ENCODE data around the gene LOC101059915.

The LOC101059915 gene

GRCh38 chrX:71637253-71637618 lies 30.1 kb upstream of the LOC101059915 start:
- H3K79me2 ChIP-seq (ENCODE audit: insufficient read depth, low read length) = no peaks in the 10 kb centered on the region
- no peak overlapping the region for H3K27ac ChIP-seq (ENCODE audit: low read depth, low read length)
- no peaks in the 10 kb centered on the region for H3K36me3 ChIP-seq (ENCODE audit: control insufficient read depth in 1 of 2, insufficient read depth in 2 of 2, low read length in 2 of 2)
- BruUV-seq (replicated peaks) = no TSS peak
- intact Hi-C loops (cut with micrococcal nuclease) = no loop called here
- ChIA-PET CTCF (no interaction called here), POLR2A (no interaction called here), RAD21 (ENCODE audit: low non-redundant PET in 1 of 2, low total read pairs in 2 of 2, uncharacterized antibody in 2 of 2, unreplicated experiment in 2 of 2) (no interaction called here)
- no peaks in the 10 kb centered on the region for H3K27me3 ChIP-seq (ENCODE audit: insufficient read depth, low read length)
- no peak overlapping the region for H3K9ac ChIP-seq (ENCODE audit: low read length)
- no peaks in the 10 kb centered on the region for H3K9me3 ChIP-seq (ENCODE audit: control insufficient read depth in 1 of 2, insufficient read depth in 1 of 2, low read depth in 1 of 2, low read length in 2 of 2)
- H2AFZ ChIP-seq (ENCODE audit: low read depth, low read length, poor library complexity, severe bottlenecking) = no peak overlapping the region
- no peak for ATAC-seq
- no peaks in the 10 kb centered on the region for H3K4me1 ChIP-seq (ENCODE audit: control insufficient read depth in 1 of 2, insufficient read depth in 2 of 2, low read length in 2 of 2)
- no peak for TF ChIP-seq EZH2 (IDR thresholded peaks at IDR 0.05)
- TF ChIP-seq JUND (IDR thresholded peaks at IDR 0.05) = no peak
- TF ChIP-seq, protein P1, sequence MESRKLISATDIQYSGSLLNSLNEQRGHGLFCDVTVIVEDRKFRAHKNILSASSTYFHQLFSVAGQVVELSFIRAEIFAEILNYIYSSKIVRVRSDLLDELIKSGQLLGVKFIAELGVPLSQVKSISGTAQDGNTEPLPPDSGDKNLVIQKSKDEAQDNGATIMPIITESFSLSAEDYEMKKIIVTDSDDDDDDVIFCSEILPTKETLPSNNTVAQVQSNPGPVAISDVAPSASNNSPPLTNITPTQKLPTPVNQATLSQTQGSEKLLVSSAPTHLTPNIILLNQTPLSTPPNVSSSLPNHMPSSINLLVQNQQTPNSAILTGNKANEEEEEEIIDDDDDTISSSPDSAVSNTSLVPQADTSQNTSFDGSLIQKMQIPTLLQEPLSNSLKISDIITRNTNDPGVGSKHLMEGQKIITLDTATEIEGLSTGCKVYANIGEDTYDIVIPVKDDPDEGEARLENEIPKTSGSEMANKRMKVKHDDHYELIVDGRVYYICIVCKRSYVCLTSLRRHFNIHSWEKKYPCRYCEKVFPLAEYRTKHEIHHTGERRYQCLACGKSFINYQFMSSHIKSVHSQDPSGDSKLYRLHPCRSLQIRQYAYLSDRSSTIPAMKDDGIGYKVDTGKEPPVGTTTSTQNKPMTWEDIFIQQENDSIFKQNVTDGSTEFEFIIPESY (IDR thresholded peaks at IDR 0.05; ENCODE audit: extremely low read depth, insufficient replicate concordance, low read length) = no peak
- TF ChIP-seq, protein P2, sequence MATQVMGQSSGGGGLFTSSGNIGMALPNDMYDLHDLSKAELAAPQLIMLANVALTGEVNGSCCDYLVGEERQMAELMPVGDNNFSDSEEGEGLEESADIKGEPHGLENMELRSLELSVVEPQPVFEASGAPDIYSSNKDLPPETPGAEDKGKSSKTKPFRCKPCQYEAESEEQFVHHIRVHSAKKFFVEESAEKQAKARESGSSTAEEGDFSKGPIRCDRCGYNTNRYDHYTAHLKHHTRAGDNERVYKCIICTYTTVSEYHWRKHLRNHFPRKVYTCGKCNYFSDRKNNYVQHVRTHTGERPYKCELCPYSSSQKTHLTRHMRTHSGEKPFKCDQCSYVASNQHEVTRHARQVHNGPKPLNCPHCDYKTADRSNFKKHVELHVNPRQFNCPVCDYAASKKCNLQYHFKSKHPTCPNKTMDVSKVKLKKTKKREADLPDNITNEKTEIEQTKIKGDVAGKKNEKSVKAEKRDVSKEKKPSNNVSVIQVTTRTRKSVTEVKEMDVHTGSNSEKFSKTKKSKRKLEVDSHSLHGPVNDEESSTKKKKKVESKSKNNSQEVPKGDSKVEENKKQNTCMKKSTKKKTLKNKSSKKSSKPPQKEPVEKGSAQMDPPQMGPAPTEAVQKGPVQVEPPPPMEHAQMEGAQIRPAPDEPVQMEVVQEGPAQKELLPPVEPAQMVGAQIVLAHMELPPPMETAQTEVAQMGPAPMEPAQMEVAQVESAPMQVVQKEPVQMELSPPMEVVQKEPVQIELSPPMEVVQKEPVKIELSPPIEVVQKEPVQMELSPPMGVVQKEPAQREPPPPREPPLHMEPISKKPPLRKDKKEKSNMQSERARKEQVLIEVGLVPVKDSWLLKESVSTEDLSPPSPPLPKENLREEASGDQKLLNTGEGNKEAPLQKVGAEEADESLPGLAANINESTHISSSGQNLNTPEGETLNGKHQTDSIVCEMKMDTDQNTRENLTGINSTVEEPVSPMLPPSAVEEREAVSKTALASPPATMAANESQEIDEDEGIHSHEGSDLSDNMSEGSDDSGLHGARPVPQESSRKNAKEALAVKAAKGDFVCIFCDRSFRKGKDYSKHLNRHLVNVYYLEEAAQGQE (IDR thresholded peaks at IDR 0.05; ENCODE audit: low read depth) = no peak
- TF ChIP-seq POLR2AphosphoS5 (IDR thresholded peaks at IDR 0.05; ENCODE audit: low read depth, low read length) = no peak
- TF ChIP-seq FOSL1 (IDR thresholded peaks at IDR 0.05; ENCODE audit: low read depth) = no peak
- TF ChIP-seq, protein P3, sequence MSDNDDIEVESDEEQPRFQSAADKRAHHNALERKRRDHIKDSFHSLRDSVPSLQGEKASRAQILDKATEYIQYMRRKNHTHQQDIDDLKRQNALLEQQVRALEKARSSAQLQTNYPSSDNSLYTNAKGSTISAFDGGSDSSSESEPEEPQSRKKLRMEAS (IDR thresholded peaks at IDR 0.05) = no peak
- TF ChIP-seq CTCF (IDR thresholded peaks at IDR 0.05 in 2 of 3, conservative IDR thresholded peaks at IDR 0.05 in 1 of 3; ENCODE audit: borderline replicate concordance in 1 of 3, insufficient read depth in 1 of 3, low read depth in 2 of 3, low read length in 2 of 3) = no peak
- no peak for TF ChIP-seq ZFX (IDR thresholded peaks at IDR 0.05)
- TF ChIP-seq, protein P4, sequence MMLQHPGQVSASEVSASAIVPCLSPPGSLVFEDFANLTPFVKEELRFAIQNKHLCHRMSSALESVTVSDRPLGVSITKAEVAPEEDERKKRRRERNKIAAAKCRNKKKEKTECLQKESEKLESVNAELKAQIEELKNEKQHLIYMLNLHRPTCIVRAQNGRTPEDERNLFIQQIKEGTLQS (IDR thresholded peaks at IDR 0.05) = no peak
- TF ChIP-seq ZNF274 (IDR thresholded peaks at IDR 0.05; ENCODE audit: low read depth, low read length) = no peak
- no peak for TF ChIP-seq YY1 (IDR thresholded peaks at IDR 0.05; ENCODE audit: extremely low read depth, insufficient replicate concordance, low read depth, low read length)
- TF ChIP-seq RAD21 (IDR thresholded peaks at IDR 0.05; ENCODE audit: low read depth) = no peak
- no peak for TF ChIP-seq EZH2phosphoT487 (IDR thresholded peaks at IDR 0.05; ENCODE audit: borderline replicate concordance)
- TF ChIP-seq POLR2A (IDR thresholded peaks at IDR 0.05; ENCODE audit: borderline replicate concordance, extremely low read depth, insufficient read depth, insufficient read length) = no peak
- no peak for TF ChIP-seq SRF (IDR thresholded peaks at IDR 0.05; ENCODE audit: low read depth)
- no peak for TF ChIP-seq EGR1 (IDR thresholded peaks at IDR 0.05; ENCODE audit: low read depth)
- TF ChIP-seq ELF1 (IDR thresholded peaks at IDR 0.05; ENCODE audit: borderline replicate concordance, low read depth) = no peak
- no peaks in the 10 kb centered on the region for H3K9me2 ChIP-seq (ENCODE audit: insufficient read depth)
- no peak overlapping the region for H3K4me2 ChIP-seq (ENCODE audit: low read length)
- no peaks in the 10 kb centered on the region for H4K20me1 ChIP-seq (ENCODE audit: insufficient read depth)
- H3K4me3 ChIP-seq (replicated peaks in 1 of 2; ENCODE audit: low read depth in 1 of 2, low read length in 2 of 2) = no peak overlapping the region
- DNase-seq (ENCODE audit: low read depth, low spot score) = no peak

Data from HCT116 (cell line).